ENCODE results near the gene METTL26.

METTL26 gene

GRCh38 chr16:641326-642188 is 5.5 kb upstream of the METTL26 start, which contains the start of gene MCRIP2:
Gene MCRIP2, plus strand, starts transcription at chr16:641828. Its CDS starts 164 bp downstream, at chr16:641992.
- Histone ChIP-seq H3K9me3 (ENCODE audit: control insufficient read depth, low read length) (no peaks in the 10 kb centered on the region), H3K4me1 (ENCODE audit: control insufficient read depth, insufficient read depth, low read length) (peaks cover 22% of the 10 kb centered on the region)
- DNase-seq (ENCODE audit: low read depth) = peak; percentile 89

GRCh38 chr16:640614-641013 is 4.5 kb upstream of the METTL26 start:
- Histone ChIP-seq H3K9me3 (ENCODE audit: control insufficient read depth, low read length) (no peaks in the 10 kb centered on the region), H3K36me3 (ENCODE audit: control insufficient read depth, insufficient read depth, low read length, severe bottlenecking) (no peaks in the 10 kb centered on the region), H3K4me1 (ENCODE audit: control insufficient read depth, insufficient read depth, low read length) (peaks cover 13% of the 10 kb centered on the region), H3K4me3 (ENCODE audit: low read length) (no peak overlapping the region), H3K27me3 (replicated peaks; ENCODE audit: control insufficient read depth, insufficient read depth, low read length) (no peaks in the 10 kb centered on the region), H3K9ac (ENCODE audit: low read length) (peak overlapping the region; percentile 96)
- no peak for DNase-seq (ENCODE audit: low read depth)

More at GRCh38 chr16:641326-642188, 5.5 kb upstream of the METTL26 start, which contains the start of gene MCRIP2:
- Histone ChIP-seq H3K9ac (ENCODE audit: low read length) (peak within 1 kb of the TSS; percentile 96), H3K4me3 (ENCODE audit: low read length) (peak within 1 kb of the TSS; percentile 87), H3K36me3 (ENCODE audit: control insufficient read depth, insufficient read depth, low read length, severe bottlenecking) (no peaks in the 10 kb centered on the region), H3K27me3 (replicated peaks; ENCODE audit: control insufficient read depth, insufficient read depth, low read length) (no peaks in the 10 kb centered on the region)

GRCh38 chr16:638836-639235 is 2.7 kb upstream of the METTL26 start:
- Histone ChIP-seq H3K27me3 (replicated peaks; ENCODE audit: control insufficient read depth, insufficient read depth, low read length) (no peaks in the 10 kb centered on the region), H3K9me3 (ENCODE audit: control insufficient read depth, low read length) (no peaks in the 10 kb centered on the region), H3K9ac (ENCODE audit: low read length) (no peak overlapping the region), H3K36me3 (ENCODE audit: control insufficient read depth, insufficient read depth, low read length, severe bottlenecking) (peaks cover 5% of the 10 kb centered on the region), H3K4me1 (ENCODE audit: control insufficient read depth, insufficient read depth, low read length) (peaks cover 9% of the 10 kb centered on the region), H3K4me3 (ENCODE audit: low read length) (no peak overlapping the region)
- no peak for DNase-seq (ENCODE audit: low read depth)

- no peak for DNase-seq (ENCODE audit: low read depth)
- H3K36me3 ChIP-seq (ENCODE audit: control insufficient read depth, insufficient read depth, low read length, severe bottlenecking) = peaks cover 7% of the 10 kb centered on the region
- H3K4me3 ChIP-seq (ENCODE audit: low read length) = no peak overlapping the region
- H3K9ac ChIP-seq (ENCODE audit: low read length) = no peak overlapping the region
- H3K27me3 ChIP-seq (replicated peaks; ENCODE audit: control insufficient read depth, insufficient read depth, low read length) = no peaks in the 10 kb centered on the region
- no peaks in the 10 kb centered on the region for H3K9me3 ChIP-seq (ENCODE audit: control insufficient read depth, low read length)
- peaks cover 7% of the 10 kb centered on the region for H3K4me1 ChIP-seq (ENCODE audit: control insufficient read depth, insufficient read depth, low read length)
Measured at GRCh38 chr16:638034-638543, 2.0 kb upstream of the METTL26 start.

GRCh38 chr16:637081-638018 is 1.2 kb upstream of the METTL26 start:
- Histone ChIP-seq H3K9me3 (ENCODE audit: control insufficient read depth, low read length) (no peaks in the 10 kb centered on the region), H3K9ac (ENCODE audit: low read length) (peak overlapping the region; percentile 93), H3K27me3 (replicated peaks; ENCODE audit: control insufficient read depth, insufficient read depth, low read length) (no peaks in the 10 kb centered on the region), H3K36me3 (ENCODE audit: control insufficient read depth, insufficient read depth, low read length, severe bottlenecking) (peaks cover 7% of the 10 kb centered on the region), H3K4me1 (ENCODE audit: control insufficient read depth, insufficient read depth, low read length) (peaks cover 5% of the 10 kb centered on the region), H3K4me3 (ENCODE audit: low read length) (peak overlapping the region; percentile 87)
- peak; percentile 96 for DNase-seq (ENCODE audit: low read depth)

- H3K9ac ChIP-seq (ENCODE audit: low read length) = peak overlapping the region; percentile 93
- no peaks in the 10 kb centered on the region for H3K9me3 ChIP-seq (ENCODE audit: control insufficient read depth, low read length)
- peak overlapping the region; percentile 87 for H3K4me3 ChIP-seq (ENCODE audit: low read length)
- DNase-seq (ENCODE audit: low read depth) = peak; percentile 15
- peaks cover 7% of the 10 kb centered on the region for H3K36me3 ChIP-seq (ENCODE audit: control insufficient read depth, insufficient read depth, low read length, severe bottlenecking)
- peaks cover 5% of the 10 kb centered on the region for H3K4me1 ChIP-seq (ENCODE audit: control insufficient read depth, insufficient read depth, low read length)
- no peaks in the 10 kb centered on the region for H3K27me3 ChIP-seq (replicated peaks; ENCODE audit: control insufficient read depth, insufficient read depth, low read length)
Measured at GRCh38 chr16:635573-636205, 416 bp downstream of the METTL26 start.

- Histone ChIP-seq H3K4me1 (ENCODE audit: control insufficient read depth, insufficient read depth, low read length) (peaks cover 11% of the 10 kb centered on the region), H3K27me3 (replicated peaks; ENCODE audit: control insufficient read depth, insufficient read depth, low read length) (no peaks in the 10 kb centered on the region), H3K9me3 (ENCODE audit: control insufficient read depth, low read length) (no peaks in the 10 kb centered on the region), H3K4me3 (ENCODE audit: low read length) (peak overlapping the region; percentile 87), H3K36me3 (ENCODE audit: control insufficient read depth, insufficient read depth, low read length, severe bottlenecking) (peaks cover 7% of the 10 kb centered on the region), H3K9ac (ENCODE audit: low read length) (peak overlapping the region; percentile 93)
- no peak for DNase-seq (ENCODE audit: low read depth)
Measured at GRCh38 chr16:634996-635395, 1.1 kb downstream of the METTL26 start.

GRCh38 chr16:634051-634670 is 1.9 kb downstream of the METTL26 start:
- Histone ChIP-seq H3K36me3 (ENCODE audit: control insufficient read depth, insufficient read depth, low read length, severe bottlenecking) (peaks cover 7% of the 10 kb centered on the region), H3K4me3 (ENCODE audit: low read length) (no peak overlapping the region), H3K9ac (ENCODE audit: low read length) (no peak overlapping the region), H3K4me1 (ENCODE audit: control insufficient read depth, insufficient read depth, low read length) (peaks cover 14% of the 10 kb centered on the region), H3K27me3 (replicated peaks; ENCODE audit: control insufficient read depth, insufficient read depth, low read length) (no peaks in the 10 kb centered on the region), H3K9me3 (ENCODE audit: control insufficient read depth, low read length) (no peaks in the 10 kb centered on the region)
- no peak for DNase-seq (ENCODE audit: low read depth)

GRCh38 chr16:633336-634050 is 2.6 kb downstream of the METTL26 start:
- H3K9ac ChIP-seq (ENCODE audit: low read length) = no peak overlapping the region
- no peak overlapping the region for H3K4me3 ChIP-seq (ENCODE audit: low read length)
- no peaks in the 10 kb centered on the region for H3K27me3 ChIP-seq (replicated peaks; ENCODE audit: control insufficient read depth, insufficient read depth, low read length)
- H3K36me3 ChIP-seq (ENCODE audit: control insufficient read depth, insufficient read depth, low read length, severe bottlenecking) = peaks cover 11% of the 10 kb centered on the region
- DNase-seq (ENCODE audit: low read depth) = no peak
- no peaks in the 10 kb centered on the region for H3K9me3 ChIP-seq (ENCODE audit: control insufficient read depth, low read length)
- H3K4me1 ChIP-seq (ENCODE audit: control insufficient read depth, insufficient read depth, low read length) = peaks cover 14% of the 10 kb centered on the region

Data from adipocyte (in vitro differentiated cells).